ENCODE data around the gene ZNF563. TPM values are rescaled to one million over a fixed set of nuclear protein-coding genes. Genes with fewer than 3 reads are reported as not detected.

ZNF563 gene
- 1 to 10 TPM; 1.2 to 6.5 (median 3.4) TPM for total RNA-seq

GRCh38 chr19:12333162-12334159 is at the start of gene ZNF563:
Gene ZNF563 (minus strand): TSS chr19:12333633. CDS start chr19:12333482, 151 bp downstream.
- H3K27ac ChIP-seq: peak within 1 kb of the TSS; percentile 91 to 96 (median 94)
- H3K9me3 ChIP-seq: no peaks in the 10 kb centered on the region
- intact Hi-C loops (cut with DNase I; ENCODE audit: low total_unique reads): loop anchor here (10.0 kb wide), 1 partner anchor 139 kb away; no protein-coding TSS in a partner anchor
- in situ Hi-C loops (cut with MboI; ENCODE audit: low pct_ligation_motif_present in 1 of 4, low pct_unique_long_range_greater_than_20kb in 1 of 4, low sequenced_read_pairs in 3 of 4): no loop called here
- peak within 1 kb of the TSS; percentile 53 to 84 (median 74) for H3K4me3 ChIP-seq
- no peaks in the 10 kb centered on the region for H3K27me3 ChIP-seq
- TF ChIP-seq EP300 (IDR thresholded peaks at IDR 0.05; ENCODE audit: low read depth) (no peak), POLR2A (IDR thresholded peaks at IDR 0.05) (peak; percentile 91), POLR2AphosphoS5 (IDR thresholded peaks at IDR 0.05) (peak; percentile 84 to 96 (median 92))
- TF ChIP-seq, protein P1, sequence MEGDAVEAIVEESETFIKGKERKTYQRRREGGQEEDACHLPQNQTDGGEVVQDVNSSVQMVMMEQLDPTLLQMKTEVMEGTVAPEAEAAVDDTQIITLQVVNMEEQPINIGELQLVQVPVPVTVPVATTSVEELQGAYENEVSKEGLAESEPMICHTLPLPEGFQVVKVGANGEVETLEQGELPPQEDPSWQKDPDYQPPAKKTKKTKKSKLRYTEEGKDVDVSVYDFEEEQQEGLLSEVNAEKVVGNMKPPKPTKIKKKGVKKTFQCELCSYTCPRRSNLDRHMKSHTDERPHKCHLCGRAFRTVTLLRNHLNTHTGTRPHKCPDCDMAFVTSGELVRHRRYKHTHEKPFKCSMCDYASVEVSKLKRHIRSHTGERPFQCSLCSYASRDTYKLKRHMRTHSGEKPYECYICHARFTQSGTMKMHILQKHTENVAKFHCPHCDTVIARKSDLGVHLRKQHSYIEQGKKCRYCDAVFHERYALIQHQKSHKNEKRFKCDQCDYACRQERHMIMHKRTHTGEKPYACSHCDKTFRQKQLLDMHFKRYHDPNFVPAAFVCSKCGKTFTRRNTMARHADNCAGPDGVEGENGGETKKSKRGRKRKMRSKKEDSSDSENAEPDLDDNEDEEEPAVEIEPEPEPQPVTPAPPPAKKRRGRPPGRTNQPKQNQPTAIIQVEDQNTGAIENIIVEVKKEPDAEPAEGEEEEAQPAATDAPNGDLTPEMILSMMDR (IDR thresholded peaks at IDR 0.05): no peak
- peak; percentile 99 for DNase-seq
- peaks cover 5 to 38% (median 10%) of the 10 kb centered on the region in 4 donors for H3K4me1 ChIP-seq
- WGBS, 2 donors (ENCODE audit: low coverage in 1 of 2): 4 to 15% methylated on average over 2 to 38 of the region's 55 CpGs
- no peaks in the 10 kb centered on the region for H3K36me3 ChIP-seq

DNA sequence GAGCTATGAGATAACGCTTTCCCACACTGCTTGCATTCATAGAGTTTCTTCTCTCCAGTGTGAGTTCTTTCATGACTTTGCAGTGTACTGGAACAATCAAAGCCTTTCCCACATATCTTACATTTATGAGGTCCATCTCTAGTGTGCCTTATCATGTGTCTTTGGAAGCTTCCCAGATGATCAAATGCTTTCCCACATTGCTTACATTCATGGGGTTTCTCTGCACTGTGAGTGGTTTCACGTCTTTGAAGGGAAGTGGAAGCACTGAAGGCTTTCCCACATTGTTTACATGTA is 47.0 kb upstream of the ZNF563 start:
- TF ChIP-seq, protein P1 (IDR thresholded peaks at IDR 0.05): no peak
- TF ChIP-seq EP300 (IDR thresholded peaks at IDR 0.05; ENCODE audit: low read depth) (no peak), POLR2A (IDR thresholded peaks at IDR 0.05) (no peak), POLR2AphosphoS5 (IDR thresholded peaks at IDR 0.05) (no peak)
- WGBS, 2 donors (ENCODE audit: low coverage in 1 of 2): 69 to 93% methylated on average over 2 of the region's 2 CpGs
- no peak for DNase-seq
- Histone ChIP-seq H3K36me3 (peaks cover 0 to 34% (median 15%) of the 10 kb centered on the region in 4 donors), H3K4me1 (no peaks in the 10 kb centered on the region), H3K9me3 (peaks cover 46 to 49% of the 10 kb centered on the region in 2 donors), H3K27ac (no peak overlapping the region), H3K27me3 (no peaks in the 10 kb centered on the region), H3K4me3 (no peak overlapping the region)
- intact Hi-C loops (cut with DNase I; ENCODE audit: low total_unique reads) (no loop called here), in situ Hi-C loops (cut with MboI; ENCODE audit: low pct_ligation_motif_present in 1 of 4, low pct_unique_long_range_greater_than_20kb in 1 of 4, low sequenced_read_pairs in 3 of 4) (no loop called here)

DNA sequence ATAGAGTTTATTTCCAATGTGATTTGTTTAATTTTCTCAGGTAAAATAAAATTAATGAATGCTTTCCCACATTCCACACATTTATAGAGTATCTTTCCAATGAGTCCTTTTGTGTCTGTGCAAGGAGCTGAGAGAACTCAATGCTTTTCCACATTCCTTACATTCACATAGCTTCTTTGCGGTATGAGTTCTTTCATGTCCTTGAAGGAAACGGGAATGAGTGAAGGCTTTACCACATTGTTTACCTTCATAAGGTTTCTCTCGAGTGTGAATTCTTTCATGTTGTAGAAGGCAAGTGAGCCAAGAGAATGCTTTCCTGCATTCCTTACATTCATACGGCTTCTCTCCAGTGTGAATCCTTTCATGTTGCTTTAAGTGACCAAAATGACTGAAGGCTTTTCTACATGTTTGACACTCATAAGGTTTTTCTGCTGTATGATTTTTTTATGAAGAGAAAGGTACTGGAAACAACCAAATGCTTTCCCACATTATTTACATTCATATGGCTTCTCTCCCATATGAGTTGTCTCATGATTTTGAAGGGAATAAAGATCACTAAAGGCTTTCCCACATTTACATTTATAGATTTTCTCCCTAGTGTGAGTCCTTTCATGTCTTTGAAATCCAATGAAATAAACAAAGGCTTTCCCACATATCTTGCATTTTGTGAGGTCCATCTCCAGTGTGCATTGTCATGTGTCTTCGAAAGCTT is 46.5 kb upstream of the ZNF563 start:
- Histone ChIP-seq H3K27me3 (no peaks in the 10 kb centered on the region), H3K27ac (no peak overlapping the region), H3K36me3 (peaks cover 0 to 34% (median 15%) of the 10 kb centered on the region in 4 donors), H3K9me3 (peaks cover 46 to 49% of the 10 kb centered on the region in 2 donors), H3K4me3 (no peak overlapping the region), H3K4me1 (no peaks in the 10 kb centered on the region)
- in situ Hi-C loops (cut with MboI; ENCODE audit: low pct_ligation_motif_present in 1 of 4, low pct_unique_long_range_greater_than_20kb in 1 of 4, low sequenced_read_pairs in 3 of 4) (no loop called here), intact Hi-C loops (cut with DNase I; ENCODE audit: low total_unique reads) (no loop called here)
- DNase-seq: no peak
- WGBS, 2 donors (ENCODE audit: low coverage in 1 of 2): 89 to 92% methylated on average over 5 of the region's 5 CpGs
- TF ChIP-seq POLR2AphosphoS5 (IDR thresholded peaks at IDR 0.05) (no peak), EP300 (IDR thresholded peaks at IDR 0.05; ENCODE audit: low read depth) (no peak), POLR2A (IDR thresholded peaks at IDR 0.05) (no peak)
- TF ChIP-seq, protein P1 (IDR thresholded peaks at IDR 0.05): no peak

- no peak for TF ChIP-seq POLR2A (IDR thresholded peaks at IDR 0.05)
- no peak for TF ChIP-seq EP300 (IDR thresholded peaks at IDR 0.05; ENCODE audit: low read depth)
- TF ChIP-seq, protein P1 (IDR thresholded peaks at IDR 0.05): no peak
- no peak for TF ChIP-seq POLR2AphosphoS5 (IDR thresholded peaks at IDR 0.05)
- intact Hi-C loops (cut with DNase I; ENCODE audit: low total_unique reads): no loop called here
- Histone ChIP-seq H3K4me1 (no peaks in the 10 kb centered on the region), H3K27me3 (no peaks in the 10 kb centered on the region), H3K36me3 (no peaks in the 10 kb centered on the region), H3K27ac (no peak overlapping the region), H3K9me3 (peaks cover 9 to 16% of the 10 kb centered on the region in 2 donors), H3K4me3 (no peak overlapping the region)
- in situ Hi-C loops (cut with MboI; ENCODE audit: low pct_ligation_motif_present in 1 of 4, low pct_unique_long_range_greater_than_20kb in 1 of 4, low sequenced_read_pairs in 3 of 4): no loop called here
- WGBS, 2 donors (ENCODE audit: low coverage in 1 of 2): 82 to 100% methylated on average over 1 of the region's 1 CpG
- no peak for DNase-seq
These were observed 40.6 kb upstream of the ZNF563 start for GRCh38 chr19:12374026-12374425.
